HEK293T (cell line): ENCODE results near the gene LIAS.

ENCODE experiments used
- CTCF ChIA-PET: fragments of 350-600 bp; formaldehyde crosslinking; extraction: SDS; loops from one replicate; lab custom pipeline; 2021; ENCODE audit warnings: antibody characterized with exemption, inconsistent platforms; lab: Yijun Ruan, JAX
- POLR2A ChIA-PET: fragments of 350-600 bp; formaldehyde crosslinking; extraction: SDS; loops from one replicate; lab custom pipeline; 2020; ENCODE audit warnings: antibody characterized with exemption, inconsistent platforms; lab: Yijun Ruan, JAX
- DNase-seq: peaks from one replicate; pipeline ENCODE4 v3.0.0; 2012; ENCODE audit warnings: mixed read lengths; ENCODE audit errors: extremely low spot score
- ARNT ChIP-seq: fragments of 450-650 bp; IDR thresholded peaks from 2 replicates; pipeline ENCODE4 v1.6.1; 2017; ENCODE audit warnings: mild to moderate bottlenecking
- BHLHE40 ChIP-seq: fragments of 450-650 bp; IDR thresholded peaks from 2 replicates; pipeline ENCODE4 v1.6.1; 2016; ENCODE audit warnings: mild to moderate bottlenecking, moderate library complexity, borderline replicate concordance
- CTBP1 ChIP-seq: fragments of 450-650 bp; IDR thresholded peaks from 2 replicates; pipeline ENCODE4 v1.6.1; 2016; ENCODE audit warnings: borderline replicate concordance
- ELF4 ChIP-seq: fragments of 450-650 bp; IDR thresholded peaks from 2 replicates; pipeline ENCODE4 v1.6.1; 2017; ENCODE audit warnings: antibody characterized with exemption
- FOXA1 ChIP-seq: fragments of 450-650 bp; IDR thresholded peaks from 2 replicates; pipeline ENCODE4 v1.6.1; 2016; ENCODE audit warnings: mild to moderate bottlenecking
- FOXK2 ChIP-seq: fragments of 450-650 bp; IDR thresholded peaks from 2 replicates; pipeline ENCODE4 v1.6.1; 2016; ENCODE audit warnings: mild to moderate bottlenecking
- FOXM1 ChIP-seq: fragments of 450-650 bp; IDR thresholded peaks from 2 replicates; pipeline ENCODE4 v1.6.1; 2017; ENCODE audit warnings: mild to moderate bottlenecking, borderline replicate concordance
- HDGF ChIP-seq: fragments of 450-650 bp; IDR thresholded peaks from 2 replicates; pipeline ENCODE4 v1.6.1; 2017; ENCODE audit warnings: antibody characterized with exemption, borderline replicate concordance
- L3MBTL2 ChIP-seq: fragments of 450-650 bp; conservative IDR thresholded peaks from 2 replicates; pipeline ENCODE4 v1.6.1; 2016; ENCODE audit warnings: mild to moderate bottlenecking
- LEF1 ChIP-seq: fragments of 450-650 bp; IDR thresholded peaks from 2 replicates; pipeline ENCODE4 v1.6.1; 2017; ENCODE audit warnings: mild to moderate bottlenecking, borderline replicate concordance
- NFRKB ChIP-seq: fragments of 450-650 bp; IDR thresholded peaks from 2 replicates; pipeline ENCODE4 v1.6.1; 2016; ENCODE audit warnings: mild to moderate bottlenecking, moderate library complexity
- PKNOX1 ChIP-seq: fragments of 450-650 bp; IDR thresholded peaks from 2 replicates; pipeline ENCODE4 v1.6.1; 2016
- SUZ12 ChIP-seq: fragments of 450-650 bp; IDR thresholded peaks from 2 replicates; pipeline ENCODE4 v1.6.1; 2016; ENCODE audit warnings: mild to moderate bottlenecking
- TARDBP ChIP-seq: fragments of 450-650 bp; IDR thresholded peaks from 2 replicates; pipeline ENCODE4 v1.6.1; 2016
- ZNF384 ChIP-seq: fragments of 450-650 bp; IDR thresholded peaks from 2 replicates; pipeline ENCODE4 v1.6.1; 2016

Gene LIAS

GRCh38 chr4:39521253-39521919, 62.5 kb downstream of the LIAS start:
- ChIA-PET CTCF (interaction anchor here (1.1 kb wide), 1 partner anchor 11 kb away, joined by 3 read pairs; no protein-coding TSS in a partner anchor), POLR2A (no interaction called here)
- no peak for TF ChIP-seq SUZ12
- DNase-seq: no peak

GRCh38 chr4:39522068-39522467, 63.2 kb downstream of the LIAS start:
- DNase-seq: no peak
- CTCF ChIA-PET: interaction anchor here (1.1 kb wide), 1 partner anchor 12 kb away, joined by 3 read pairs; no protein-coding TSS in a partner anchor
- POLR2A ChIA-PET: no interaction called here
- TF ChIP-seq ZNF384: no peak
- TF ChIP-seq TARDBP: no peak
- TF ChIP-seq ELF4: no peak
- no peak for TF ChIP-seq CTBP1
- no peak for TF ChIP-seq FOXA1

- CTCF ChIA-PET: no interaction called here
- no peak for DNase-seq
- TF ChIP-seq PKNOX1: no peak
- TF ChIP-seq NFRKB: no peak
- no peak for TF ChIP-seq FOXK2
- TF ChIP-seq CTBP1: no peak
- no peak for TF ChIP-seq L3MBTL2
- no peak for TF ChIP-seq LEF1
- TF ChIP-seq ARNT: no peak
- no peak for TF ChIP-seq ELF4
- TF ChIP-seq FOXA1: no peak
- TF ChIP-seq SUZ12: no peak
- TF ChIP-seq ZNF384: no peak
- TF ChIP-seq HDGF: no peak
- TF ChIP-seq BHLHE40: no peak
- TF ChIP-seq FOXM1: no peak
- POLR2A ChIA-PET: interaction anchor here (1.2 to 1.7 kb wide), 2 partner anchors 18 to 114 kb away, joined by 3 to 9 read pairs; partner anchors contain the start of gene SMIM14
Measured at GRCh38 chr4:39524161-39524957, 65.5 kb downstream of the LIAS start.

- no peak for DNase-seq
- POLR2A ChIA-PET: interaction anchor here (1.1 to 1.7 kb wide), 3 partner anchors 13 to 112 kb away, joined by 3 to 9 read pairs (median 3); partner anchors contain the start of gene SMIM14
- CTCF ChIA-PET: interaction anchor here (0.6 to 0.7 kb wide), 2 partner anchors 150 to 167 kb away, joined by 3 to 5 read pairs; no protein-coding TSS in a partner anchor
- TF ChIP-seq ZNF384 (no peak), LEF1 (no peak)
Measured at GRCh38 chr4:39525822-39526690, 67.2 kb downstream of the LIAS start.

- DNase-seq: no peak
- TF ChIP-seq SUZ12 (no peak), HDGF (no peak), CTBP1 (no peak)
- ChIA-PET CTCF (no interaction called here), POLR2A (interaction anchor here (0.6 to 1.4 kb wide), 27 partner anchors 8 to 451 kb away, joined by 3 to 20 read pairs (median 4); partner anchors contain the start of genes LIAS, PDS5A, RPL9 and SMIM14)
Measured at GRCh38 chr4:39526765-39527295, 68.0 kb downstream of the LIAS start.

- ChIA-PET CTCF (no interaction called here), POLR2A (interaction anchor here (0.5 to 1.4 kb wide), 27 partner anchors 9 to 451 kb away, joined by 3 to 20 read pairs (median 4); partner anchors contain the start of genes LIAS, PDS5A, RPL9 and SMIM14)
- TF ChIP-seq TARDBP: peak; percentile 68; the same call in 1 of the 2 replicates
- TF ChIP-seq CTBP1: no peak; the same call in 1 of the 2 replicates
- TF ChIP-seq PKNOX1: no peak
- TF ChIP-seq LEF1: no peak
- TF ChIP-seq SUZ12: no peak
- no peak for TF ChIP-seq BHLHE40
- no peak for TF ChIP-seq ZNF384
- TF ChIP-seq HDGF: no peak
- peak; percentile 87 for DNase-seq
Measured at GRCh38 chr4:39527296-39528060, 68.6 kb downstream of the LIAS start, which contains the start of gene UGDH. UGDH (minus strand) TSS chr4:39527439; CDS start chr4:39521512, 5,927 bp downstream.
